ENCODE results near the gene CEMP1. TPM values are rescaled to one million over a fixed set of nuclear protein-coding genes. Genes with fewer than 3 reads are reported as not detected.

Gene CEMP1
- total RNA-seq, 1 experiment from 2014 or later = 0.94 TPM

- H4K20me1 ChIP-seq (ENCODE audit: insufficient read depth) = no peaks in the 10 kb centered on the region
- ChIA-PET POLR2A (ENCODE audit: unreplicated experiment) (interaction anchor here (0.6 kb wide), 1 partner anchor 312 kb away, joined by 3 read pairs; no protein-coding TSS in a partner anchor), CTCF (no interaction called here)
- no peak overlapping the region for H3K4me3 ChIP-seq
- no TSS peak for BruUV-seq (replicated peaks)
- H3K4me2 ChIP-seq = no peak overlapping the region
- no peaks in the 10 kb centered on the region for H3K79me2 ChIP-seq (ENCODE audit: low read depth)
- no peaks in the 10 kb centered on the region for H3K9me3 ChIP-seq (ENCODE audit: insufficient read depth, low read depth)
- peaks cover 10% of the 10 kb centered on the region; the same call in 1 of the 2 replicates for H3K4me1 ChIP-seq (replicated peaks; ENCODE audit: insufficient read depth)
- H3K36me3 ChIP-seq (ENCODE audit: low read depth) = no peaks in the 10 kb centered on the region
- TF ChIP-seq, protein P1, sequence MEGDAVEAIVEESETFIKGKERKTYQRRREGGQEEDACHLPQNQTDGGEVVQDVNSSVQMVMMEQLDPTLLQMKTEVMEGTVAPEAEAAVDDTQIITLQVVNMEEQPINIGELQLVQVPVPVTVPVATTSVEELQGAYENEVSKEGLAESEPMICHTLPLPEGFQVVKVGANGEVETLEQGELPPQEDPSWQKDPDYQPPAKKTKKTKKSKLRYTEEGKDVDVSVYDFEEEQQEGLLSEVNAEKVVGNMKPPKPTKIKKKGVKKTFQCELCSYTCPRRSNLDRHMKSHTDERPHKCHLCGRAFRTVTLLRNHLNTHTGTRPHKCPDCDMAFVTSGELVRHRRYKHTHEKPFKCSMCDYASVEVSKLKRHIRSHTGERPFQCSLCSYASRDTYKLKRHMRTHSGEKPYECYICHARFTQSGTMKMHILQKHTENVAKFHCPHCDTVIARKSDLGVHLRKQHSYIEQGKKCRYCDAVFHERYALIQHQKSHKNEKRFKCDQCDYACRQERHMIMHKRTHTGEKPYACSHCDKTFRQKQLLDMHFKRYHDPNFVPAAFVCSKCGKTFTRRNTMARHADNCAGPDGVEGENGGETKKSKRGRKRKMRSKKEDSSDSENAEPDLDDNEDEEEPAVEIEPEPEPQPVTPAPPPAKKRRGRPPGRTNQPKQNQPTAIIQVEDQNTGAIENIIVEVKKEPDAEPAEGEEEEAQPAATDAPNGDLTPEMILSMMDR (conservative IDR thresholded peaks at IDR 0.05) = no peak
- no peak for TF ChIP-seq EZH2 (IDR thresholded peaks at IDR 0.05; ENCODE audit: low read depth)
- H3K27ac ChIP-seq = no peak overlapping the region
- no peaks in the 10 kb centered on the region for H3K9me2 ChIP-seq (ENCODE audit: insufficient read depth)
- DNase-seq = no peak
- H2AFZ ChIP-seq = no peak overlapping the region
- H3F3A ChIP-seq (ENCODE audit: insufficient read depth, low read depth) = peaks cover 17% of the 10 kb centered on the region; the same call in 1 of the 2 replicates
- intact Hi-C loops (cut with micrococcal nuclease; ENCODE audit: unreplicated experiment) = no loop called here
- H3K27me3 ChIP-seq (ENCODE audit: insufficient read depth, low read depth) = no peaks in the 10 kb centered on the region
Measured at GRCh38 chr16:2529961-2530628, 1.1 kb downstream of the CEMP1 start.

GRCh38 chr16:2529061-2529931 lies 1.9 kb downstream of the CEMP1 start:
- ChIA-PET CTCF (interaction anchor here (0.6 kb wide), 1 partner anchor 1090 kb away, joined by 12 read pairs; no protein-coding TSS in a partner anchor), POLR2A (ENCODE audit: unreplicated experiment) (no interaction called here)
- Histone ChIP-seq H3K27me3 (ENCODE audit: insufficient read depth, low read depth) (no peaks in the 10 kb centered on the region), H3K27ac (no peak overlapping the region), H4K20me1 (ENCODE audit: insufficient read depth) (no peaks in the 10 kb centered on the region), H3K4me1 (replicated peaks; ENCODE audit: insufficient read depth) (peaks cover 10% of the 10 kb centered on the region; the same call in 1 of the 2 replicates), H3K79me2 (ENCODE audit: low read depth) (no peaks in the 10 kb centered on the region), H3F3A (ENCODE audit: insufficient read depth, low read depth) (peaks cover 13% of the 10 kb centered on the region; the same call in 1 of the 2 replicates), H3K36me3 (ENCODE audit: low read depth) (no peaks in the 10 kb centered on the region), H3K9me3 (ENCODE audit: insufficient read depth, low read depth) (no peaks in the 10 kb centered on the region), H3K4me3 (no peak overlapping the region), H3K9me2 (ENCODE audit: insufficient read depth) (no peaks in the 10 kb centered on the region), H2AFZ (no peak overlapping the region), H3K4me2 (no peak overlapping the region)
- TF ChIP-seq, protein P1 (conservative IDR thresholded peaks at IDR 0.05) = no peak
- no peak for TF ChIP-seq EZH2 (IDR thresholded peaks at IDR 0.05; ENCODE audit: low read depth)
- intact Hi-C loops (cut with micrococcal nuclease; ENCODE audit: unreplicated experiment) = no loop called here
- no peak for DNase-seq
- BruUV-seq (replicated peaks) = no TSS peak

GRCh38 chr16:2528161-2529060 lies 2.8 kb downstream of the CEMP1 start:
- no peak overlapping the region for H3K4me3 ChIP-seq
- BruUV-seq (replicated peaks) = no TSS peak

More at GRCh38 chr16:2528161-2529060, 2.8 kb downstream of the CEMP1 start:
- TF ChIP-seq, protein P1 (conservative IDR thresholded peaks at IDR 0.05) = no peak
- no peak for TF ChIP-seq EZH2 (IDR thresholded peaks at IDR 0.05; ENCODE audit: low read depth)
- Histone ChIP-seq H3K9me2 (ENCODE audit: insufficient read depth) (no peaks in the 10 kb centered on the region), H3K36me3 (ENCODE audit: low read depth) (no peaks in the 10 kb centered on the region), H3K4me1 (replicated peaks; ENCODE audit: insufficient read depth) (peaks cover 10% of the 10 kb centered on the region; the same call in 1 of the 2 replicates), H2AFZ (no peak overlapping the region), H3K9me3 (ENCODE audit: insufficient read depth, low read depth) (no peaks in the 10 kb centered on the region), H3K79me2 (ENCODE audit: low read depth) (no peaks in the 10 kb centered on the region; the same call in 1 of the 2 replicates), H4K20me1 (ENCODE audit: insufficient read depth) (no peaks in the 10 kb centered on the region), H3K27ac (no peak overlapping the region), H3K4me2 (no peak overlapping the region), H3F3A (ENCODE audit: insufficient read depth, low read depth) (peaks cover 8% of the 10 kb centered on the region; the same call in 1 of the 2 replicates), H3K27me3 (ENCODE audit: insufficient read depth, low read depth) (no peaks in the 10 kb centered on the region)
- intact Hi-C loops (cut with micrococcal nuclease; ENCODE audit: unreplicated experiment) = no loop called here
- DNase-seq = no peak
- ChIA-PET CTCF (interaction anchor here (0.6 kb wide), 1 partner anchor 1089 kb away, joined by 12 read pairs; no protein-coding TSS in a partner anchor), POLR2A (ENCODE audit: unreplicated experiment) (no interaction called here)
